Medulla oblongata (tissue), 1 donor: ENCODE data around the gene RASSF4.

ENCODE experiments used
- DNase-seq: peaks from one replicate; pipeline ENCODE4 v3.0.0-alpha.2; 2015; ENCODE audit errors: extremely low spot score

The RASSF4 gene

DNA sequence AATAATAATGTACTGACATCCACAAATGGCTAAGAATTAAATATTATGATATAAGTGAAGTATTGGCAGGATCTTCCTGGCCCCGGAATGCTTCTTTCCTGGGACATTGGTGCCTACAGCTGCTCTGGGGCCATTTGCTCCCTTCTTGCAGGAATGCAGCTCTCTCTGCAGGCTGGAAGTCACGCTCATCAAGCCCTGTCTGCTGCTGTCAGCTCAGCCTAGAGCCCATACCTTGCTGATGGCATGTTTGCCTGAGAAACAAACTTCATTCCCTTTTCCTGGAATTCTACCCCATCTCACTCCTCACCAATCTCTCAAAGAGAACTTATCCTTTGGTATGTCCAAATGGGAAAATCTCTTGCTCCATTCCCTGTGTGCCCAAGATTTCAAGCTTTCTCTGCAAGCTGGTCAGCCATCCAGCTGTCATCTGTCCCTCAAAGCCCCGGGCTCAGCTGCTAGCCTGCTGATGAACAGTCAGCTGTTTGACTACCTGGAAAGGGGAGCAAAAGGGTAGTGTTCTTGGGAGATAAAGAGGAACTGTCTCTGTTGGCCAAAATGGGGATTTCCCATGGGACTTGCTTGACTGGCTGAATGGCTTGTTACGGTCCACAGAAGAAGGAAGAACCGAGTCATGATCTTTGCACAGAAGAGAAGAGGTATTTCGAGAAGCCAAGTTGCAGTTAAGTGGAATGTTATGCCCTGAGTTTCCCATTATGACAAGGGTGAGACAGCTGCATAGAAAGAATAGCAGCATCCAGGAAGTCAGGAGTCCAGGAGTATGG, 12.0 kb upstream of the RASSF4 start:
- DNase-seq: peak; percentile 39

- peak; percentile 25 for DNase-seq
Observed at GRCh38 chr10:44948642-44949041, 11.0 kb upstream of the RASSF4 start.

- no peak for DNase-seq
Observed at GRCh38 chr10:44949127-44949802, 10.3 kb upstream of the RASSF4 start.

- DNase-seq: no peak
Observed at GRCh38 chr10:44949915-44950314, 9.7 kb upstream of the RASSF4 start.

GRCh38 chr10:44950326-44951225, 9.0 kb upstream of the RASSF4 start:
- DNase-seq: no peak

DNA sequence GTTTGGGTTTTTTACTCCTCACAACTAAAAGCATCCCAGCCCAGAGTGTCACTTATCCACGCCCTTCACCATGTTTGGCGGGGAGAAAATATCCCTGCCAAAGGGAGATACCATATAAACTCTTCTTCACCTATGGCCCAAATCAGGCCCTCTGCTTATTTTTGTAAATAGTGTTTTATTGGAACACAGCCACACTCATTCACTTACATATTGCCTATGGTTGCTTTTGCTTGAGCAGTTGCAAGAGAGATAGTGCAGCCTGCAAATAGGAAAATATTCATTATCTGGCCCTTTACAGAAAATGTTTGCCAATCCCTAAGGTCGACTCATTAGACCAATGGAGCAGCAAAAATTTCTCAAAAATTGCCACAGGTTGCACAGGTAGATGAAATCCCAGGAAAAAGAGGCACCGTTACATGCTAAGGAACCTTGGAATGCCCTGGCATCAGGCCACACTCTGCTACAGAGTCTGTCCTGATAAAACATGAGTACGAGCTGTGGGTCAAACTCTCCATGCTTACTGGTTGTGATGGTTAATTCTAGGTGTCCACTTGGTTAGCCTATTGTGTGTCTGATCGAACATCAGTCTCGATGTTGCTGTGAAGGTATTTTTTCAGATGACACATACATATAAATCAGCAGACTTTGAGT, 7.9 kb upstream of the RASSF4 start:
- DNase-seq: no peak

- DNase-seq: no peak
Observed at GRCh38 chr10:44952779-44953231, 6.8 kb upstream of the RASSF4 start.

DNA sequence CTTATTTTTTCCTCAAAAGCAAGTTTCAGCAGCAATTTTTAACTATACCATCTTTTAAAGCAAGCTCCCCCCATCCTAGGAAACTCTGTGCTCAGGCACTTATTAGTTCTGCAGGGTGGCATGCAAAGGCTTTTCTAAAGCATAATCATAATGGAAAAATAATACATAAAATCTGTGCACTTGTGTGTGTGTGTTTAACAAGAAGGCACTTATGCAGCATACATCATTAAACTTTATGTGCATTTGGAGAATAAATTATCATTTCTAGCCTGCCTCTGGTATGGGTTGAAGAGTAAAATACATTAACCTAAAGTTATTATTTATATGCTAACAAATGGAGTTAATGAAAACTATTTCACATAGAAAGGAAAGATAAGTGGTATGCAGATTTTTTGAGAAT, 5.6 kb upstream of the RASSF4 start:
- no peak for DNase-seq

DNA sequence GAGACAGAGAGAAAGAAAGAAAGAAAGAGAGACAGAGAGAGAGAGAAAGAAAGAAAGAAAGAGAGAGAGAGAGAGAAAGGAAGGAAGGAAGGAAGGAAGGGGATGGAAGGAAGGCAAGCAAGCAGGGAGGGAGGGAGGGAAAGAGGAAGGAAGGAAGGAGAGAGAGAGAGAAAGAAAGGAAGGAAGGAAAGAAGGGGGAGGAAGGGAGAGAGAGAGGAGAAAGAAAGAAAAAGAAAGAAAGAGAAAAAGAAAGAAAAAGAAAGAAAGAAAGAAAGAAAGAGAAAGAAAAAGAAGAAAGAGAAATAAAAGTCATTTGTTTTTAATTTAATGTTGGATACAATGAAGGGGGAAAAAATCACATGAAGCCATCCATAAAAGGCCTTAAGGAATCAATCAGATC, 4.6 kb upstream of the RASSF4 start:
- DNase-seq: no peak

GRCh38 chr10:44955413-44956070, 4.1 kb upstream of the RASSF4 start:
- no peak for DNase-seq

GRCh38 chr10:44956226-44956625, 3.4 kb upstream of the RASSF4 start:
- DNase-seq: no peak

DNA sequence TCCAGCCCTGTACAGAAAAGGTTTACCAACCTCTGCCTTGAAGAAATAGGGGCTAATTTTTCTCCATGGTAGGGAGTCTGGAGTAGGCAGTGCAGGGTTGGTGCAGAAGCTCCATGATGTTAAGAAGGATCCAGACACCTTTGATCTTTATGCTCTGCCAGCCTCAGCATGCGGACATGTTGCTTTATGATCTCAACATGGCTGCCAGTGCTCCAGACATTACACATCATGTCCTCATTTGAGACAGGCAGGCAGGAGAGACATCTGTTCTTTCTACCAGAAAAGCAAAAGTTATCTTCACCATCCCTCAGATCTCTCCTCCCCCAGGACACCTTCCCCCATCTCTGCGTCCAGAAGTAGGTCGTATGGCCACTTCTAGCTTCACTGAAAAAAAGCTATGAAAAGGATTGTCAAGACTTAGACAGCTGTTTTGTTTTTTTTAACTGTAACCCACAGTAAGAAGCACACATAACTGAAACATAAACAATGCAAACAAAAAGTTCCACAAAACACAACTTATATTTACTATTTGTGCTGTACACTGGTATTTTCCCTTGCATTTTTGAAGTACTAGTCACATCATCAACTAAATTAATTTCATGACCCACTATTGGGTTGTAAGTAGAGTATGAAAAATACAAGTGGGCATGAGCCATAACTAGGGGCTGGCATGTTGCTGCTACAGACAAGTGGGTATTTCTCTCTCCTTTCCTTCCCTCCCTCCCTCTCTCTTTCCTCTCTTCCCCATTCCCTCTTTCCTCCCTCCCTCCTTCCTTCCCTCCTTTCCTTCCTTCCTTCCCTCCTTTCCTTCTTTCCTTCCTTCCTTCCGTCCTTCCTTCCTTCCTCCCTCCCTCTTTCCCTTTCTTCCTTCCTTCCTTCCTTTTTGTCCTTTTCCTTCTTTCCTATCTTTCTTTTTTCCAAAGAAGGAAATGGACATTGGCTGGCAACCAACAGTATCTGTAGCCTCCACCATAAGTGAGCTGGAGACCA, 2.6 kb upstream of the RASSF4 start:
- DNase-seq: no peak

DNA sequence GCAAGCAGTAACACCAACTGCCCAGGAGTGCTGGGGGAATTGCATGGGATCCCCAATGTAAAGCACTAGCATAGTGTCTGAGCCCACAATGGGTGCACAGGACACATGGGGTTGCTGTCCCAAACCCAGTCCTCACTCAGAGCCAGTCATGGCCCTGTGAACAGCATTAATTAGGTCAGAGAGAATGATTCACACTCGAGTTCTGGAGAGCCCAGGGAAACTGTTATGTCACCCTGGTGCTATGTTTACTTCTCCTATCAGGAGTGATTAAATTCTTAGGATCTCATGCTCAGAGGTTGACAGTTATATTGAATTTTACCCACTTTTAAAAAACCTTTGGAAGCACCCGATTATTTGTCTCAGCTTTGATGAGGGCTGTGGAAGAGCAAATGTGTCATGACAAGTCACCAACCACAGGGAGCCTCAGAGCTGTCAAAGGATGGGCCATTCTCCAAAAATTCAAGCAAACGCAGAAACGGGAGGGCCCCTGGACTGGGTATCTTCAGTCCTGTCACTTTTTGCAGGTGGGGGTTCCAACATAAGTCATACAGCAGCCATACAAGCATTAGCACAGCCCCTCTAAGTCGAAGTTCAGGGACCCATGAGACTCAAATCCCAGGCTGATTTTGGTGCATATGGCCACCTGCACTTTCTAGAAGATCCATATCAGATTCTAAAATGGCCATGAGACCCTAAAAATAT, 1.3 kb upstream of the RASSF4 start:
- DNase-seq: peak; percentile 34

DNA sequence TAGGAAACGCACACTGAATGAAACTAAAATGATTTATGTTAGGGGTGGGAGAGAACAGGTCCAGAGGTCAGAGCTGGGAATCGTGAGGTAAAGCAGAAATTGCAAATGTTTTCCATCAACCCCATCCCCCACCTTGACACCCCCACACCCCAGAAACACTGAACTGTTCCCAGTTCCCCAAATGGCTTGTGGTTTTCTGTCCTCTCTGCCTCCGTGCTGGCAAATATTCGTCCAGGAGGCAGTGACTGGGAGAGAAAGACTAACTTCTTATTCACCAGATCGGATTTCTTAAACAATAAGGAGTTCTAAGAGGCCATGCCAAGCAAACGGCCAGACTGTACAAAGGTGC, 730 bp upstream of the RASSF4 start:
- DNase-seq: no peak

DNA sequence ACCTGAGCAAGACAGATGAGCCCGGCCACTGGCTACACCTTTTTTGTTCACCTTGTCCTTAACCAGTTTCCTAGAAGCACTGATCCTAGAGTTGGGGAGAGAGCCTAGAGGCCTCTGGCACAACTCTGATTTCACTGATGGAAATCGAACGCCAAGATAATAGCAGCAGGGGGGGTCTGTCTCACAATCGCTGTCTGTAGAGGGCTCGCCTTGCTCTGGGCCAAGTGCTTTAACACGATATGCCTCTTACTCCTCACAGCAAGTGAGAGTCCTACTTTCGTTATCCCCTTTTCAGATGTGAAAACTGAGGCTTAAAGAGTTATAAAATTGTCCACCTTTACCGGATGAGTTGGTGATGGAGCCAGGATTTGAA, 472 bp downstream of the RASSF4 start:
- peak; percentile 35 for DNase-seq

DNA sequence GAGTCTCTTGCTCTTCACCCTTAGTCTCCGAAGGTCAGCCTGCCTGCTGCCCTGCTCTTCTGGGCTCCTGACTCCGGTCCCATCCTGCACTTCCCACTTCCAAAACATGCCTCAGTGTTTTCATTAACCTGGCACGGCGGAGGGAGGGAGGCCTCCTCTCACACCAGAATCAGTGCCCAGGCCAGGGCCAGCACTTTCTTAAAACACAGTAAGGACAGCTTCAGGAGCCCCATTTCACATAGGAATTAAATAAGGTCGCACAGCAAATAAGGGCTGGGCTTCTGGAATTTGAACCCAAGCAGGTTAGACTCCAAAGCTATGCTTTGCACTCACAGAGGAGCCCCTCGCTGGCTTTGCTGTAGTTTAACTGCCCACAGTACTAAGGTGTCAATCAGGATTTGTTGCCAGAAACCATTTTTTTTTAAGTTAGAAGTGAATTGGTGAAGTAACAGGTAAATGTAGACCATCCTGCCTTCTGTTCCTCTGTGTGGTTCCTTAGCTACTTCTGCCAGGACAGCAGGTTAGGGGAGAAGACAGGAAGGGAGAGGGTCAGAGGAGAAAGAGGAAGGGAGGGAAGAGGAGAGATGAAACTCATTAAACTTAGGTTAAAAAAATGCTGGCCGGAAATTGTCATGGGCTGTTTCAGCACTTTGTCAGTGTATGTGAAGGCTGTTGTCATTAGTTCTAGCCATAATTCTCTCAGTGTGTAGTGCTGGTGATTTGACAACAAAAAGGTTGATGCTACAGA, 1.1 kb downstream of the RASSF4 start:
- peak; percentile 50 for DNase-seq

GRCh38 chr10:44961230-44961571, 1.6 kb downstream of the RASSF4 start:
- DNase-seq: no peak

GRCh38 chr10:44961931-44962750, 2.5 kb downstream of the RASSF4 start:
- peak; percentile 49 for DNase-seq
